ENCODE data around the gene PTPN7.

GRCh38 chr1:202116287-202116686 lies 44.1 kb downstream of the PTPN7 start:
- no peak for TF ChIP-seq ZNF274 (IDR thresholded peaks at IDR 0.05; ENCODE audit: low read depth, low read length)
- no peak for TF ChIP-seq SUZ12 (IDR thresholded peaks at IDR 0.05; ENCODE audit: extremely low read depth, insufficient read depth, insufficient read length)

Measured in NT2/D1 (cell line).